ENCODE data around the gene TSEN34. TPM values are rescaled to one million over a fixed set of nuclear protein-coding genes. Genes with fewer than 3 reads are reported as not detected.

The TSEN34 gene
- total RNA-seq (2014; rRNA removed) (122 and 173 TPM in 2 replicates), Bru-seq, nascent RNA (percentile 76 among the genes with signal in this experiment), BruChase-seq, experiment 1, labeled RNA remaining after a 6-hour chase (percentile 91 among the genes with signal in this experiment), BruChase-seq, experiment 2, labeled RNA remaining after a 2-hour chase (percentile 88 among the genes with signal in this experiment)
- long read RNA-seq, transcript TSEN34-203 (4 exons, 1,349 nt): major isoform, 191 of 283 reads
- long read RNA-seq, transcript TSEN34-201 (5 exons, 2,294 nt): minor isoform, 39 of 283 reads
- long read RNA-seq, transcript TSEN34-207 (3 exons, 2,372 nt): minor isoform, 12 of 283 reads
- long read RNA-seq, partial matches to known transcripts: 20 of 283 reads
- long read RNA-seq, other reads (novel, unspliced or antisense): 19 of 283 reads

- peak within 1 kb of the TSS; percentile 83 for H3K4me2 ChIP-seq (ENCODE audit: low read length)
- peaks cover 51% of the 10 kb centered on the region for H3K79me2 ChIP-seq (ENCODE audit: low read length)
- peak; percentile 27 for ATAC-seq
- H3K4me3 ChIP-seq (ENCODE audit: low read length): peak within 1 kb of the TSS; percentile 74
- no peak for TF ChIP-seq EZH2phosphoT487 (IDR thresholded peaks at IDR 0.05; ENCODE audit: borderline replicate concordance, low read length)
- no peak for TF ChIP-seq EZH2 (IDR thresholded peaks at IDR 0.05; ENCODE audit: low read length, unreplicated experiment)
- TF ChIP-seq CTCF (conservative IDR thresholded peaks at IDR 0.05; ENCODE audit: low read depth, low read length): no peak
- H3K9ac ChIP-seq (ENCODE audit: low read length): peak within 1 kb of the TSS; percentile 91
- H3F3A ChIP-seq (ENCODE audit: low read length, unreplicated experiment): no peaks in the 10 kb centered on the region
- intact Hi-C loops (cut with micrococcal nuclease): loop anchor here (2.0 kb wide), 1 partner anchor 32 kb away; the partner anchor contains the start of gene LENG1
- CTCF ChIA-PET: no interaction called here
- no peaks in the 10 kb centered on the region for H3K9me2 ChIP-seq (replicated peaks; ENCODE audit: low read length)
- H3K27ac ChIP-seq (ENCODE audit: low read length): peak within 1 kb of the TSS; percentile 89
- H3K27me3 ChIP-seq (ENCODE audit: low read length): no peaks in the 10 kb centered on the region
- TSS peak; percentile 49 for BruUV-seq (replicated peaks)
- POLR2A ChIA-PET (ENCODE audit: unreplicated experiment): interaction anchor here (0.6 to 3.5 kb wide), 8 partner anchors 9 to 1185 kb away, joined by 3 to 25 read pairs (median 4); partner anchors contain the start of genes CNOT3 and RPS9
- H2AFZ ChIP-seq (ENCODE audit: low read length): peak within 1 kb of the TSS; percentile 87
- peaks cover 23% of the 10 kb centered on the region; the same call in 1 of the 2 replicates for H3K36me3 ChIP-seq (ENCODE audit: low read depth, low read length)
- H3K4me1 ChIP-seq (ENCODE audit: insufficient read depth, low read length): peaks cover 19% of the 10 kb centered on the region
- DNase-seq: peak; percentile 92
- no peaks in the 10 kb centered on the region for H4K20me1 ChIP-seq (ENCODE audit: low read length)
- H3K9me3 ChIP-seq (ENCODE audit: low read length): no peaks in the 10 kb centered on the region
Observed at GRCh38 chr19:54191011-54191810, at the start of gene TSEN34. TSEN34 (plus strand) TSS chr19:54191308; CDS start chr19:54191365, 57 bp downstream.

GRCh38 chr19:54141356-54141755 is 49.8 kb upstream of the TSEN34 start:
- Histone ChIP-seq H3F3A (ENCODE audit: low read length, unreplicated experiment) (no peaks in the 10 kb centered on the region), H3K4me2 (ENCODE audit: low read length) (no peak overlapping the region), H3K79me2 (ENCODE audit: low read length) (peaks cover 54% of the 10 kb centered on the region), H3K9me3 (ENCODE audit: low read length) (no peaks in the 10 kb centered on the region), H2AFZ (ENCODE audit: low read length) (no peak overlapping the region), H3K4me3 (ENCODE audit: low read length) (no peak overlapping the region), H3K4me1 (ENCODE audit: insufficient read depth, low read length) (peaks cover 14% of the 10 kb centered on the region; the same call in 1 of the 2 replicates), H3K27me3 (ENCODE audit: low read length) (no peaks in the 10 kb centered on the region), H4K20me1 (ENCODE audit: low read length) (peaks cover 40% of the 10 kb centered on the region), H3K36me3 (ENCODE audit: low read depth, low read length) (peaks cover 57% of the 10 kb centered on the region), H3K9me2 (replicated peaks; ENCODE audit: low read length) (no peaks in the 10 kb centered on the region), H3K9ac (ENCODE audit: low read length) (no peak overlapping the region), H3K27ac (ENCODE audit: low read length) (no peak overlapping the region)
- ChIA-PET CTCF (no interaction called here), POLR2A (ENCODE audit: unreplicated experiment) (no interaction called here)
- ATAC-seq (no peak), DNase-seq (no peak)
- intact Hi-C loops (cut with micrococcal nuclease): no loop called here
- TF ChIP-seq EZH2phosphoT487 (IDR thresholded peaks at IDR 0.05; ENCODE audit: borderline replicate concordance, low read length) (no peak), CTCF (conservative IDR thresholded peaks at IDR 0.05; ENCODE audit: low read depth, low read length) (no peak), EZH2 (IDR thresholded peaks at IDR 0.05; ENCODE audit: low read length, unreplicated experiment) (no peak)
- no TSS peak for BruUV-seq (replicated peaks)
